Measurements from ENCODE around the gene PCSK1.
A peak's percentile ranks its signal among the peaks of the same experiment; 100 is the strongest.

PCSK1 gene

GRCh38 chr5:96453394-96453793, 20.3 kb upstream of the PCSK1 start:
- no peak for TF ChIP-seq TAF1 (IDR thresholded peaks at IDR 0.05; ENCODE audit: borderline replicate concordance, insufficient read depth, low read length)
- no peak for TF ChIP-seq FOXP2 (optimal IDR thresholded peaks at IDR 0.05; ENCODE audit: borderline replicate concordance, extremely low read depth, extremely low read length, insufficient read depth)
- no peak for TF ChIP-seq POLR2AphosphoS5 (IDR thresholded peaks at IDR 0.05; ENCODE audit: low read depth, low read length)
- TF ChIP-seq, protein P1, sequence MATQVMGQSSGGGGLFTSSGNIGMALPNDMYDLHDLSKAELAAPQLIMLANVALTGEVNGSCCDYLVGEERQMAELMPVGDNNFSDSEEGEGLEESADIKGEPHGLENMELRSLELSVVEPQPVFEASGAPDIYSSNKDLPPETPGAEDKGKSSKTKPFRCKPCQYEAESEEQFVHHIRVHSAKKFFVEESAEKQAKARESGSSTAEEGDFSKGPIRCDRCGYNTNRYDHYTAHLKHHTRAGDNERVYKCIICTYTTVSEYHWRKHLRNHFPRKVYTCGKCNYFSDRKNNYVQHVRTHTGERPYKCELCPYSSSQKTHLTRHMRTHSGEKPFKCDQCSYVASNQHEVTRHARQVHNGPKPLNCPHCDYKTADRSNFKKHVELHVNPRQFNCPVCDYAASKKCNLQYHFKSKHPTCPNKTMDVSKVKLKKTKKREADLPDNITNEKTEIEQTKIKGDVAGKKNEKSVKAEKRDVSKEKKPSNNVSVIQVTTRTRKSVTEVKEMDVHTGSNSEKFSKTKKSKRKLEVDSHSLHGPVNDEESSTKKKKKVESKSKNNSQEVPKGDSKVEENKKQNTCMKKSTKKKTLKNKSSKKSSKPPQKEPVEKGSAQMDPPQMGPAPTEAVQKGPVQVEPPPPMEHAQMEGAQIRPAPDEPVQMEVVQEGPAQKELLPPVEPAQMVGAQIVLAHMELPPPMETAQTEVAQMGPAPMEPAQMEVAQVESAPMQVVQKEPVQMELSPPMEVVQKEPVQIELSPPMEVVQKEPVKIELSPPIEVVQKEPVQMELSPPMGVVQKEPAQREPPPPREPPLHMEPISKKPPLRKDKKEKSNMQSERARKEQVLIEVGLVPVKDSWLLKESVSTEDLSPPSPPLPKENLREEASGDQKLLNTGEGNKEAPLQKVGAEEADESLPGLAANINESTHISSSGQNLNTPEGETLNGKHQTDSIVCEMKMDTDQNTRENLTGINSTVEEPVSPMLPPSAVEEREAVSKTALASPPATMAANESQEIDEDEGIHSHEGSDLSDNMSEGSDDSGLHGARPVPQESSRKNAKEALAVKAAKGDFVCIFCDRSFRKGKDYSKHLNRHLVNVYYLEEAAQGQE (IDR thresholded peaks at IDR 0.05; ENCODE audit: insufficient read depth in 1 of 2, low read depth in 2 of 2, low read length in 2 of 2), result no peak
- no peak for TF ChIP-seq SIN3A (IDR thresholded peaks at IDR 0.05; ENCODE audit: borderline replicate concordance, insufficient read depth, low read length)

GRCh38 chr5:96447949-96448348, 14.9 kb upstream of the PCSK1 start:
- no peak for TF ChIP-seq POLR2AphosphoS5 (IDR thresholded peaks at IDR 0.05; ENCODE audit: low read depth, low read length)
- no peak for TF ChIP-seq TAF1 (IDR thresholded peaks at IDR 0.05; ENCODE audit: borderline replicate concordance, insufficient read depth, low read length)

DNA sequence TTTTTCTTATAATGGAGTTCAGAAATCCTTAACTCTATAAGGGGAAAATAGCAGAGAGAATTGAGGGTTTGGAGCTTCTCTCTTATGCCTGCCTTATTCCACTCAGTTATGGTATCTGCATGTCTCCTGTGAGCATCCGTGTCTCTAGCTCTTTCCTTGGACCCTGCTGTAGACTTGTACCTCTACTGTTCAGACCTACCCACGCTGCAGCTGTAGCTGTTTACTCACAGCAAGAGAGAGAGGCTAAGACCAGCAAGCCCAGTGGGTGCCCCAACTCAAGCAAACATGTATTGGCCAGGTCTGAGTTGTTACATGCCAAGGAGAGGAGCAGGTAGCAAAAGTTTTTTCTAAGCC, 7.1 kb upstream of the PCSK1 start:
- TF ChIP-seq TAF1 (IDR thresholded peaks at IDR 0.05; ENCODE audit: borderline replicate concordance, insufficient read depth, low read length), result no peak
- no peak for TF ChIP-seq FOXP2 (optimal IDR thresholded peaks at IDR 0.05; ENCODE audit: borderline replicate concordance, extremely low read depth, extremely low read length, insufficient read depth)
- TF ChIP-seq POLR2AphosphoS5 (IDR thresholded peaks at IDR 0.05; ENCODE audit: low read depth, low read length), result no peak
- TF ChIP-seq SIN3A (IDR thresholded peaks at IDR 0.05; ENCODE audit: borderline replicate concordance, insufficient read depth, low read length), result no peak
- TF ChIP-seq, protein P1 (IDR thresholded peaks at IDR 0.05; ENCODE audit: insufficient read depth in 1 of 2, low read depth in 2 of 2, low read length in 2 of 2), result no peak

DNA sequence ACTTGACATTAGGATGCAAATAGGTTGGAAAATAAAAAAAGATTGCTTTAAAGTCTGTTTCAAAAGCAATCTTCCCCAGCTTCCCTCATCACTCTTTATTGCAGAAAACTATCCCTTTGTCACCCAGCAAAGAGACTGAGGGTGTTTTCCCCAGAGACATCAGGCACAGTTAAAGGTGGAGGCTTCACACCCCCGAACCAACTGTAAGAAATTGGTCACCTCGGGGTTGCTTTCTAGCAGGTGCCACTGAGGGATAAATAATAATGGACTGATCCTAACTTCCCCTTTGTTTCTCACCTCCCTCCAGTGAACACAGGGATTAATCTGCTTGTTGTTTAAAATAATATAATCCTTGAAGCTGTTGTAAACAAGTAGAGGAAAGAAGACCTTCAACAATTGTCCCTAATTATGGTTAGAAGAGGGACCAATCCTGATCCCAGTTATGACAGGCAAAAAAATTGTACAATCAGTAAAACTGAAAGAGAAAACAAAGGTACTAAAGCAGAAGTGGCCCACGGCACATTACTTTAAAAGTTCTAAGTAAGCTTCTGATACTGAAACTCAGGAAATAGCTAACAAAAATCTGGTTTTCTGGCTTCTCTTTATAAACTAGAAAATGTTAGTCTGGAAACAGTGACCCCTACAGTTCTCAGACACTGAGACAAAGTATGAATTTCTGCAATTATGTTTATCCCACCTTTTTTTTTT, 6.6 kb upstream of the PCSK1 start:
- TF ChIP-seq, protein P1 (IDR thresholded peaks at IDR 0.05; ENCODE audit: insufficient read depth in 1 of 2, low read depth in 2 of 2, low read length in 2 of 2), result no peak
- TF ChIP-seq TAF1 (IDR thresholded peaks at IDR 0.05; ENCODE audit: borderline replicate concordance, insufficient read depth, low read length), result no peak
- no peak for TF ChIP-seq POLR2AphosphoS5 (IDR thresholded peaks at IDR 0.05; ENCODE audit: low read depth, low read length)
- no peak for TF ChIP-seq FOXP2 (optimal IDR thresholded peaks at IDR 0.05; ENCODE audit: borderline replicate concordance, extremely low read depth, extremely low read length, insufficient read depth)
- TF ChIP-seq SIN3A (IDR thresholded peaks at IDR 0.05; ENCODE audit: borderline replicate concordance, insufficient read depth, low read length), result no peak

- TF ChIP-seq POLR2AphosphoS5 (IDR thresholded peaks at IDR 0.05; ENCODE audit: low read depth, low read length) (no peak), FOXP2 (optimal IDR thresholded peaks at IDR 0.05; ENCODE audit: borderline replicate concordance, extremely low read depth, extremely low read length, insufficient read depth) (peak; percentile 60), TAF1 (IDR thresholded peaks at IDR 0.05; ENCODE audit: borderline replicate concordance, insufficient read depth, low read length) (no peak), SIN3A (IDR thresholded peaks at IDR 0.05; ENCODE audit: borderline replicate concordance, insufficient read depth, low read length) (peak; percentile 26; the same call in 1 of the 2 replicates)
- TF ChIP-seq, protein P1 (IDR thresholded peaks at IDR 0.05; ENCODE audit: insufficient read depth in 1 of 2, low read depth in 2 of 2, low read length in 2 of 2), result peak; percentile 98 to 99
Measured at GRCh38 chr5:96434201-96434645, 1.2 kb upstream of the PCSK1 start.
